ENCODE measurements around the gene SRA1. TPM values are rescaled to one million over a fixed set of nuclear protein-coding genes. Genes with fewer than 3 reads are reported as not detected.
"Not testable (repeated sequence)": the region's sequence is repeated elsewhere in the genome, so short reads cannot be mapped to it uniquely, and the experiment has no call there.

Gene SRA1
- 17.1 TPM for total RNA-seq

GRCh38 chr5:140557136-140557805 is at the start of gene SRA1:
Gene SRA1 (minus strand): TSS chr5:140557473. CDS start chr5:140557452, 21 bp downstream.
- FAIRE-seq: no peak

GRCh38 chr5:140607031-140607430 is 49.8 kb upstream of the SRA1 start:
- DNase-seq (ENCODE audit: low spot score in 2 of 2) (no peak), FAIRE-seq (no peak)

More at GRCh38 chr5:140557136-140557805, at the start of gene SRA1:
- DNase-seq (ENCODE audit: low spot score in 2 of 2): peak; percentile 84 to 95

- DNase-seq (ENCODE audit: low spot score in 2 of 2) (no peak), FAIRE-seq (no peak)
These were observed 48.6 kb upstream of the SRA1 start for GRCh38 chr5:140605879-140606278.

- DNase-seq (ENCODE audit: low spot score in 2 of 2) (no peak), FAIRE-seq (no peak)
These were observed 46.5 kb upstream of the SRA1 start for GRCh38 chr5:140603734-140604133.

- not testable (repeated sequence) for FAIRE-seq; DNase-seq (ENCODE audit: low spot score in 2 of 2)
These were observed 46.1 kb upstream of the SRA1 start for GRCh38 chr5:140603446-140603698.

GRCh38 chr5:140602147-140602546 is 44.9 kb upstream of the SRA1 start:
- no peak for FAIRE-seq
- DNase-seq (ENCODE audit: low spot score in 2 of 2): no peak

- no peak for FAIRE-seq
- DNase-seq (ENCODE audit: low spot score in 2 of 2): no peak
These were observed 42.8 kb upstream of the SRA1 start for GRCh38 chr5:140600096-140600495.

GRCh38 chr5:140598836-140599235 is 41.6 kb upstream of the SRA1 start:
- FAIRE-seq: no peak
- no peak for DNase-seq (ENCODE audit: low spot score in 2 of 2)

GRCh38 chr5:140596321-140596741 is 39.1 kb upstream of the SRA1 start:
- FAIRE-seq (no peak), DNase-seq (ENCODE audit: low spot score in 2 of 2) (no peak)

GRCh38 chr5:140595538-140596300 is 38.4 kb upstream of the SRA1 start:
- FAIRE-seq (no peak), DNase-seq (ENCODE audit: low spot score in 2 of 2) (peak in 1 of 2 donors; percentile 10)

GRCh38 chr5:140594169-140594568 is 36.9 kb upstream of the SRA1 start:
- FAIRE-seq (no peak), DNase-seq (ENCODE audit: low spot score in 2 of 2) (no peak)

- DNase-seq (ENCODE audit: low spot score in 2 of 2); FAIRE-seq: not testable (repeated sequence)
These were observed 35.8 kb upstream of the SRA1 start for GRCh38 chr5:140593070-140593469.

- FAIRE-seq (no peak), DNase-seq (ENCODE audit: low spot score in 2 of 2) (no peak)
These were observed 34.6 kb upstream of the SRA1 start for GRCh38 chr5:140591747-140592372.

GRCh38 chr5:140590861-140591260 is 33.6 kb upstream of the SRA1 start:
- DNase-seq (ENCODE audit: low spot score in 2 of 2) (no peak), FAIRE-seq (no peak)

- DNase-seq (ENCODE audit: low spot score in 2 of 2): no peak
- no peak for FAIRE-seq
These were observed 31.2 kb upstream of the SRA1 start for GRCh38 chr5:140588311-140589070.

- DNase-seq (ENCODE audit: low spot score in 2 of 2): no peak
- FAIRE-seq: no peak
These were observed 30.2 kb upstream of the SRA1 start for GRCh38 chr5:140587495-140587894.

- not testable (repeated sequence) for FAIRE-seq; DNase-seq (ENCODE audit: low spot score in 2 of 2)
These were observed 22.0 kb upstream of the SRA1 start for GRCh38 chr5:140579188-140579747.

GRCh38 chr5:140576776-140577201 is 19.5 kb upstream of the SRA1 start:
- DNase-seq (ENCODE audit: low spot score in 2 of 2): no peak
- no peak for FAIRE-seq

- no peak for FAIRE-seq
- DNase-seq (ENCODE audit: low spot score in 2 of 2): no peak
These were observed 18.0 kb upstream of the SRA1 start for GRCh38 chr5:140575309-140575708.

- DNase-seq (ENCODE audit: low spot score in 2 of 2) (no peak), FAIRE-seq (no peak)
These were observed 16.9 kb upstream of the SRA1 start for GRCh38 chr5:140574165-140574564.

- FAIRE-seq (no peak), DNase-seq (ENCODE audit: low spot score in 2 of 2) (no peak)
These were observed 16.4 kb upstream of the SRA1 start for GRCh38 chr5:140573683-140574082.

All from frontal cortex (tissue), 4 donors.